GM18517 (cell line): ENCODE measurements around the gene SMIM35.

Experiments used
- ATAC-seq: cut with Tn5 transposase; IDR thresholded peaks from one replicate; pipeline ENCODE4 v1.9.1; 2021; ENCODE audit warnings: mild to moderate bottlenecking, moderate library complexity; ENCODE audit not compliant: unreplicated experiment

Gene SMIM35

GRCh38 chr11:118086913-118087768 lies at the start of gene SMIM35:
Gene SMIM35, minus strand, starts transcription at chr11:118086963. Its CDS starts 206 bp downstream, at chr11:118086757.
- no peak for ATAC-seq

- no peak for ATAC-seq
Observed at GRCh38 chr11:118136341-118136740, 49.6 kb upstream of the SMIM35 start.

GRCh38 chr11:118135796-118136165 lies 49.0 kb upstream of the SMIM35 start:
- no peak for ATAC-seq

- ATAC-seq = no peak
Observed at GRCh38 chr11:118135051-118135795, 48.5 kb upstream of the SMIM35 start.

- no peak for ATAC-seq
Observed at GRCh38 chr11:118133816-118134215, 47.1 kb upstream of the SMIM35 start.

GRCh38 chr11:118132385-118133151 lies 45.8 kb upstream of the SMIM35 start:
- no peak for ATAC-seq

GRCh38 chr11:118129471-118130172 lies 42.9 kb upstream of the SMIM35 start:
- no peak for ATAC-seq

- ATAC-seq = no peak
Observed at GRCh38 chr11:118128721-118129470, 42.1 kb upstream of the SMIM35 start.

- no peak for ATAC-seq
Observed at GRCh38 chr11:118128310-118128709, 41.5 kb upstream of the SMIM35 start.

- ATAC-seq = no peak
Observed at GRCh38 chr11:118126082-118126838, 39.5 kb upstream of the SMIM35 start.

- no peak for ATAC-seq
Observed at GRCh38 chr11:118124929-118125535, 38.3 kb upstream of the SMIM35 start.

GRCh38 chr11:118120793-118121192 lies 34.0 kb upstream of the SMIM35 start:
- no peak for ATAC-seq

- no peak for ATAC-seq
Observed at GRCh38 chr11:118117790-118118601, 31.2 kb upstream of the SMIM35 start.

- ATAC-seq = no peak
Observed at GRCh38 chr11:118115048-118115447, 28.3 kb upstream of the SMIM35 start.

- no peak for ATAC-seq
Observed at GRCh38 chr11:118114266-118114665, 27.5 kb upstream of the SMIM35 start.

GRCh38 chr11:118112711-118113430 lies 26.1 kb upstream of the SMIM35 start:
- no peak for ATAC-seq

GRCh38 chr11:118111744-118112035 lies 24.9 kb upstream of the SMIM35 start:
- no peak for ATAC-seq
